ENCODE measurements around the gene SV2A. TPM values are rescaled to one million over a fixed set of nuclear protein-coding genes. Genes with fewer than 3 reads are reported as not detected.

SV2A gene
- total and polyA plus RNA-seq, 9 donors, result 1.2 to 7.9 (median 3.2) TPM

Other genes starting within 250 kb of the SV2A start
- 10 to 100 TPM in 1 of 7 donors, 1 to 10 TPM in 5, under 1 TPM in 1; 0.34 to 17.9 (median 3.2) TPM for gene FCGR1A, start 135.2 kb downstream of the SV2A start, total RNA-seq
- gene FCGR1A, start 135.2 kb downstream of the SV2A start, polyA plus RNA-seq, result 1 to 10 TPM; 2.9 to 7.4 TPM
- gene BOLA1, start 18.3 kb downstream of the SV2A start, total RNA-seq, result 10 to 100 TPM; 11.6 to 36.5 (median 16.1) TPM
- gene BOLA1, start 18.3 kb downstream of the SV2A start, polyA plus RNA-seq, result 10 to 100 TPM; 13.6 to 30.1 TPM
- 10 to 100 TPM in 5 of 7 donors, 1 to 10 TPM in 2; 9.2 to 70.2 (median 57.8) TPM for gene SF3B4, start 10.0 kb upstream of the SV2A start, total RNA-seq
- gene SF3B4, start 10.0 kb upstream of the SV2A start, polyA plus RNA-seq, result 10 to 100 TPM; 35.8 to 91.4 TPM
- gene MTMR11, start 19.0 kb upstream of the SV2A start, total RNA-seq, result 10 to 100 TPM; 20.2 to 51.5 (median 34.6) TPM
- 10 to 100 TPM; 19.1 to 33.0 TPM for gene MTMR11, start 19.0 kb upstream of the SV2A start, polyA plus RNA-seq
- 10 to 100 TPM; 16.5 to 40.1 (median 34.1) TPM for gene OTUD7B, start 92.9 kb upstream of the SV2A start, total RNA-seq
- 10 to 100 TPM in 1 of 2 donors, 1 to 10 TPM in 1; 9.4 to 17.3 TPM for gene OTUD7B, start 92.9 kb upstream of the SV2A start, polyA plus RNA-seq
- 10 to 100 TPM; 19.1 to 39.1 (median 32.7) TPM for gene VPS45, start 149.9 kb upstream of the SV2A start, total RNA-seq
- gene VPS45, start 149.9 kb upstream of the SV2A start, polyA plus RNA-seq, result 10 to 100 TPM; 16.8 to 45.8 TPM
- 10 to 100 TPM; 40.6 to 68.9 (median 55.6) TPM for gene PLEKHO1, start 232.1 kb upstream of the SV2A start, total RNA-seq
- gene PLEKHO1, start 232.1 kb upstream of the SV2A start, polyA plus RNA-seq, result 10 to 100 TPM; 45.4 to 58.3 TPM

All from ovary (tissue), 9 donors.